Common myeloid progenitor, CD34-positive (primary cell): ENCODE data around the gene CYP19A1.
A peak's percentile ranks its signal among the peaks of the same experiment; 100 is the strongest.
"Not testable (repeated sequence)": the region's sequence is repeated elsewhere in the genome, so short reads cannot be mapped to it uniquely, and the experiment has no call there.

Source experiments
- CTCF ChIA-PET: fragments of 350-600 bp; sonication (Branson Sonifier 250); formaldehyde crosslinking; loops from one replicate; lab custom pipeline; 2021; ENCODE audit warnings: antibody characterized with exemption; lab: Charles Lee
- POLR2A ChIA-PET: fragments of 350-600 bp; sonication (Branson Sonifier 250); formaldehyde crosslinking; loops from one replicate; lab custom pipeline; 2021; ENCODE audit warnings: antibody characterized with exemption; lab: Charles Lee
- DNase-seq, 3 donors: peaks; one replicate each; pipeline versions ENCODE4 v3.0.0 to v3.0.0-alpha.2; 2013
- H3K27ac ChIP-seq, 2 experiments: 1 replicate in 1 of 2; 2 replicates in 1 of 2; pipeline ENCODE4 v1.7.0; 2013; ENCODE audit warnings: inconsistent platforms in 2 of 2, low read length in 2 of 2, mild to moderate bottlenecking in 2 of 2, low read depth in 1 of 2, moderate library complexity in 1 of 2; ENCODE audit not compliant: severe bottlenecking in 2 of 2, insufficient read depth in 1 of 2, poor library complexity in 1 of 2
- H3K27me3 ChIP-seq, 5 experiments: replicated peaks in 2 of 5; 1 replicate in 3 of 5; 2 replicates in 2 of 5; pipeline versions ENCODE4 v1.6.1 to v1.7.0; 2013; ENCODE audit warnings: low read length in 4 of 5, mild to moderate bottlenecking in 2 of 5, moderate library complexity in 2 of 5, inconsistent platforms in 1 of 5; ENCODE audit not compliant: insufficient read depth in 5 of 5, control insufficient read depth in 4 of 5
- H3K36me3 ChIP-seq, 4 experiments: 1 replicate in 2 of 4; 2 replicates in 2 of 4; pipeline versions ENCODE4 v1.6.1 to v1.7.0; 2013; ENCODE audit warnings: low read length in 3 of 4, control low read depth in 1 of 4, mild to moderate bottlenecking in 1 of 4; ENCODE audit not compliant: control insufficient read depth in 4 of 4, insufficient read depth in 4 of 4
- H3K4me1 ChIP-seq, 4 experiments: 1 replicate in 3 of 4; 2 replicates in 1 of 4; pipeline versions ENCODE4 v1.6.1 to v1.7.1; 2013; ENCODE audit warnings: low read length in 3 of 4, mild to moderate bottlenecking in 3 of 4, control low read depth in 1 of 4, inconsistent platforms in 1 of 4, moderate library complexity in 1 of 4; ENCODE audit not compliant: control insufficient read depth in 4 of 4, insufficient read depth in 4 of 4; ENCODE audit errors: control extremely low read depth in 1 of 4
- H3K4me3 ChIP-seq, 7 experiments: 1 replicate in 4 of 7; 2 replicates in 3 of 7; pipeline versions ENCODE4 v1.5.1 to v1.7.0; 2013; ENCODE audit warnings: mild to moderate bottlenecking in 7 of 7, low read length in 6 of 7, moderate library complexity in 6 of 7, inconsistent platforms in 2 of 7, low read depth in 2 of 7, control low read depth in 1 of 7; ENCODE audit not compliant: insufficient read depth in 4 of 7, control insufficient read depth in 1 of 7; ENCODE audit errors: extremely low read depth in 1 of 7
- H3K9me3 ChIP-seq, 5 experiments: 1 replicate in 4 of 5; 2 replicates in 1 of 5; pipeline versions ENCODE4 v1.6.1 to v1.7.1; 2013; ENCODE audit warnings: low read length in 4 of 5, mild to moderate bottlenecking in 2 of 5, inconsistent platforms in 1 of 5, low read depth in 1 of 5, moderate library complexity in 1 of 5; ENCODE audit not compliant: control insufficient read depth in 4 of 5, insufficient read depth in 2 of 5; ENCODE audit errors: control extremely low read depth in 1 of 5
- WGBS: methylation state at CpG from one replicate; pipeline ENCODE4 v1.1.5; 2013; ENCODE audit not compliant: insufficient coverage; 5-methylcytosine and 5-hydroxymethylcytosine counted together

Gene CYP19A1

DNA sequence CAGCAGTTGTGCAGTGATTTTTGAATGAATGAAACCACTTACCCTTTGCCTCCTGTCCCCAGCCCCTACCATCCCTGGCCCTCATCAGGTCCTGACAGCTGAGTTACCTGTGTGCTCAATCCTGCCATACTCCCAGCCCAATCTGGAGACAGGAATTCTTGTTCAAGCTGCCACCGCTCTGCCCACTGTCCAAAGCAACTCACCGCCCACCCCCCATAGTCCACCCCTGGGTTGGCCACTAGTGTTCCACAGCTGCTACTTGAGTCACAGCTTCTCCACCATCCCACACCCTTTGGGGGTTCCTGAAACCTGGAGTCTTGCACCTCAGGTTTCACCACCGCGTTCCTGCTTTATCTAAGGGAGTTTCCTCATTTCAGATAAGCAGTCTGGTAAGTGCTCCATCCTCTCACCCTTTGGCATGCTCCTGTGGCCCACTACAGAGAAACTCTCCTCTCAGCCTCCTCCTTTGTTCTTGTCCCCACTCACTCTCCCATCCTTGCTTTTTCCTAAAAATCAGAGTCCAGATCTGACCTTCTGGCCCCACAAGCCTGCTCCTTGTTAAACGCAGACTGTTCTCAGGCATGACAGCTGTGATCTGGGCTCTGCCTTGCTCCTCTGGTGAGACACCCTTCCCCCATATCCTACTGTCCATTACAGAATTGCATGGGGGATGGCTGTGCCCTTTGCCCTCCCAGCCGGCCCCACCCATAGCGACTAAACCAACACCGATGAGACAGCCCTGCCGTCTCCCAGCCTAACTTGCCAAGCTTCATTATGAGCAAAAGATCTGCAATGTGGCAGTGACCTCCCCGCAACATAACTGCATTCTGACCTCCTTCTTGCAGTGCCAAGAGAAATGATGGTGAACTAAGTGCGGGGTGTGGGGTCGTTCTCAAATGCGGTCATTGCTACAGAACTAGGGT lies 50.0 kb downstream of the CYP19A1 start:
- POLR2A ChIA-PET: no interaction called here

DNA sequence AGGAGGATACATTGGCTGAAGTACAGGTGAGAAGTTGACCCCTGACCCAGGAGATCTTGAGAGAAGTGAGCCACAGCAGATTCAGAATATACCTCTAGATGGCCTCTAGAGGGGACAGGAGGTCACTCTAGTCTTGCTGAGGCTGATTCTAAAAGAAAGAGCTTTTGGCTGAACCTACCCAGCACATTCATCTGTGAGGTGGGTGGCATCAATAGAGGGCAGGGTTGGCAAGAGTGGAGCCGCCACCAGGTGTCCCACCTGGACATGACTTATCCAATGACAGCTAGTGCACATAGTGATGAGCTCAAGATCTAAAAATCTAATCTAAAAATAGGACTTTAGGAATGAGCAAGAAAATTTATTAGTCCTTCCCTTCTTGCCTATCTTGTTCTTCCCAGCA lies 51.6 kb downstream of the CYP19A1 start:
- no peak for DNase-seq
- Histone ChIP-seq H3K9me3 (no peaks in the 10 kb centered on the region), H3K4me1 (peaks cover 0 to 2% (median 0%) of the 10 kb centered on the region in 4 experiments), H3K27ac (no peak overlapping the region), H3K27me3 (no peaks in the 10 kb centered on the region), H3K4me3 (no peak overlapping the region), H3K36me3 (no peaks in the 10 kb centered on the region)
- CTCF ChIA-PET: interaction anchor here (1.0 kb wide), 1 partner anchor 95 kb away, joined by 3 read pairs; no protein-coding TSS in a partner anchor
- WGBS: no CpG with 5 or more reads among the region's 1 CpG
- POLR2A ChIA-PET: interaction anchor here (0.6 kb wide), 1 partner anchor 164 kb away, joined by 3 read pairs; no protein-coding TSS in a partner anchor

More for the DNA sequence above, 50.0 kb downstream of the CYP19A1 start:
- Histone ChIP-seq H3K27me3 (peaks cover 0 to 2% (median 0%) of the 10 kb centered on the region in 5 experiments), H3K4me1 (no peaks in the 10 kb centered on the region), H3K36me3 (no peaks in the 10 kb centered on the region), H3K9me3 (no peaks in the 10 kb centered on the region), H3K27ac (no peak overlapping the region), H3K4me3 (no peak overlapping the region)
- WGBS: 93% methylated on average over 8 of the region's 13 CpGs
- no peak for DNase-seq
- CTCF ChIA-PET: interaction anchor here (0.9 kb wide), 1 partner anchor 113 kb away, joined by 3 read pairs; no protein-coding TSS in a partner anchor

DNA sequence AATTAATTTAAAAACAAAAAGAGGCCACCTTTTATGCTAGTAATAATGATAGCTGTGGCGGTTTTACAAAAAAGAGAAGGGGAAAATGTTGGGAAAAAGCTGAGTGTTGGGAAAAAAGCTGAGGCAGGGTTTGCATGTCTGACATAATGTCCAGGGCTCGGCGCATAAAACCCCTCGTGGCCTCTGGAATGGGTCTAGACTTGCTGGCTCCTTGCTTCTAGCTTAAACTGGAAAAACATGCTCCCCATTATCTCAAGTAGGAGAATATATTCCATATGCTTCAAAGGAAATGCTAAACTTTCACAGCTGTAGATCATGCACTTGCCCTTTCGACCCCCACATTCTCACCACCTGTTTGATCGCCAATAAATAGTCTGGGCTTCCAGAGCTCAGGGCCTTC lies 53.0 kb downstream of the CYP19A1 start:
- Histone ChIP-seq H3K27ac (no peak overlapping the region), H3K4me1 (peaks cover 0 to 2% (median 0%) of the 10 kb centered on the region in 4 experiments), H3K9me3 (no peaks in the 10 kb centered on the region), H3K36me3 (no peaks in the 10 kb centered on the region), H3K4me3 (no peak overlapping the region), H3K27me3 (peaks cover 0 to 2% (median 0%) of the 10 kb centered on the region in 5 experiments)
- POLR2A ChIA-PET: no interaction called here
- CTCF ChIA-PET: interaction anchor here (0.8 kb wide), 1 partner anchor 122 kb away, joined by 3 read pairs; no protein-coding TSS in a partner anchor
- no peak for DNase-seq
- 95% methylated on average over 6 of the region's 6 CpGs for WGBS

DNA sequence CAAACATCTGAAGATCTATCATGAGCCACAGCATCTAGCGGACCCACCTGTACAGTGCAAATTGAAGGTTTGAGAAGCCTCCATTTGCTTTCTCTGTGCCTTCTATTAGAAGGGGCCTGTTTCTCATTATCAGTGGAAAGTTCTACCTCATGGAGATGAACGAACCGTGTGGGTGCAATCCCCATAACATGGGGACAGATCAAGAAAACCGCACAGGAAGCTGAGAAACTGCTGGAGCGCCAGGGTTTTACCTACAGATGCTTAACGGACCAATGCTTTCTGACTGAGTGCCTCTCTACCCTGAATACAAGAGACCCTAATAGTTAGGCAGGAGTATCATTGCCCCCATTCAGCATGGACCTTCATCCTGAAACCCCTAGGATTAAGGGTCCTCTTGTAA lies 53.5 kb downstream of the CYP19A1 start:
- H3K27me3 ChIP-seq: peaks cover 0 to 4% (median 0%) of the 10 kb centered on the region in 5 experiments
- DNase-seq: no peak
- H3K27ac ChIP-seq: no peak overlapping the region
- H3K36me3 ChIP-seq: no peaks in the 10 kb centered on the region
- 92% methylated on average over 4 of the region's 6 CpGs for WGBS
- H3K9me3 ChIP-seq: no peaks in the 10 kb centered on the region
- POLR2A ChIA-PET: interaction anchor here (0.6 kb wide), 1 partner anchor 194 kb away, joined by 3 read pairs; no protein-coding TSS in a partner anchor
- H3K4me3 ChIP-seq: no peak overlapping the region
- CTCF ChIA-PET: interaction anchor here (0.8 kb wide), 1 partner anchor 122 kb away, joined by 3 read pairs; no protein-coding TSS in a partner anchor
- H3K4me1 ChIP-seq: peaks cover 0 to 2% (median 0%) of the 10 kb centered on the region in 4 experiments

DNA sequence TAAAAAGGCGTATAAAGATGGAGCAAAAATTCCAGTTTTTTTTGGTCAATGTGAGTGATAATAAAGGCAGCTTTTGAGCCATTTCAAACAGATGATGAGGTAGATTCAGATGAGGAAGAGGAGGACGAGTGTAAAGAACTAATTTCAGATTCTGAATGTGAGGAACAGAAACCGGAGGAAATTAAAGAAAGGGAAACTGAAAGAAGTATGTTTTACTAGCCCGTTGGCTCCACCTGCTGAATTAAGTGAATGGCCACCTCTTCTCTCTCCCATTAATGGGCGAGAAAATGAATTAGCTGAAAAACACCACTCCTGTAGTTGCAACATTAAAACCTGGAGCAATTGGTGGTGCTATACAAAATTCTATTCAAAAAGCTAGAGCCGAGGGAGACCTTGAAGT lies 55.4 kb downstream of the CYP19A1 start:
- H3K27me3 ChIP-seq: peaks cover 2 to 15% (median 4%) of the 10 kb centered on the region in 5 experiments
- 67% methylated on average over 5 of the region's 6 CpGs for WGBS
- ChIA-PET POLR2A (no interaction called here), CTCF (interaction anchor here (1.0 to 2.6 kb wide), 6 partner anchors 10 to 120 kb away, joined by 3 to 14 read pairs (median 4); no protein-coding TSS in a partner anchor)
- H3K4me3 ChIP-seq: peak overlapping the region in 1 of 7 experiments; percentile 35
- H3K36me3 ChIP-seq: no peaks in the 10 kb centered on the region
- H3K9me3 ChIP-seq: no peaks in the 10 kb centered on the region
- H3K27ac ChIP-seq: no peak overlapping the region
- no peak for DNase-seq
- H3K4me1 ChIP-seq: peaks cover 0 to 2% (median 0%) of the 10 kb centered on the region in 4 experiments

DNA sequence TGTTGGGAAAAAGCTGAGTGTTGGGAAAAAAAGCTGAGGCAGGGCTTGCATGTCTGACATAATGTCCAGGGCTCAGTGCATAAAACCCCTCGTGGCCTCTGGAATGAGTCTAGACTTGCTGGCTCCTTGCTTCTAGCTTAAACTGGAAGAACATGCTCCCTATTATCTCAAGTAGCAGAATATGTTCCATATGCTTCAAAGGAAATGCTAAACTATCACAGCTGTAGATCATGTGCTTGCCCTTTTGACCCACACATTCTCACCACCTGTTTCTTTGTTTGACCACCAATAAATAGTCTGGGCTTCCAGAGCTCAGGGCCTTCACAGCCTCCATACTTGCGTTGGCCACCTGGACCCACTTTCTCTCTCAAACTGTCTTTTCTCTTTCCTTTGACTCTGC lies 56.2 kb downstream of the CYP19A1 start:
- H3K36me3 ChIP-seq, H3K9me3 ChIP-seq, H3K27ac ChIP-seq, H3K4me3 ChIP-seq, DNase-seq, POLR2A ChIA-PET, H3K4me1 ChIP-seq: not testable (repeated sequence)
- WGBS: 100% methylated on average over 1 of the region's 2 CpGs
- CTCF ChIA-PET: interaction anchor here (1.0 to 2.6 kb wide), 7 partner anchors 9 to 147 kb away, joined by 3 to 14 read pairs (median 4); no protein-coding TSS in a partner anchor
- peaks cover 2 to 15% (median 4%) of the 10 kb centered on the region in 5 experiments for H3K27me3 ChIP-seq
